Colon (tissue), 2 donors: ENCODE measurements around the gene LRRC15.

Experiments
- FAIRE-seq: peaks from 2 replicates; lab custom pipeline; 2012; peaks lifted over from hg19 to GRCh38; lab: Jason Lieb, UNC
- donor health status: control.
- donor health status: control.

The LRRC15 gene

GRCh38 chr3:194332858-194333211 lies 36.7 kb downstream of the LRRC15 start:
- no peak for FAIRE-seq

DNA sequence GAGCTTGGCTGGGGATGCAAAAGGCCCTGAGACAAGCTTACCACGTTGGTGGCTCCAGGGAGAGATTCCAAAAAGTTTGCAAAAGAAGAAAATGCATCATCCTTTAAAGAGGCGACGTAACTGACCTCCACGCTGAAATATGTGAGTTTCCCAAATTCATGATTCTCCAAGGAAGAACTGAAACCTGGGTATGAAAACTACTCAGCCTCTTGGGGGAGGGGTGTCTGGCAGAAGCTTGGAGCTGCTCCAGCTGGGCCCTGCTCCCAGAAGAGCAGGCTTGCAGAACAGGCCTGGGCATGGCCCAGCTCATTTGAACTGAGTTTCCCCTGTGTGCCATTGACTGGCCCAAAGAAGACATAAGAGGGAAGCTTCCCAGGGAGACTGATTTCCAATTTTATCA lies 39.0 kb downstream of the LRRC15 start:
- FAIRE-seq, result no peak

GRCh38 chr3:194330160-194330559 lies 39.4 kb downstream of the LRRC15 start:
- no peak for FAIRE-seq

GRCh38 chr3:194329583-194329965 lies 40.0 kb downstream of the LRRC15 start:
- FAIRE-seq, result no peak

- no peak for FAIRE-seq
These were observed 40.5 kb downstream of the LRRC15 start for GRCh38 chr3:194328942-194329582.

DNA sequence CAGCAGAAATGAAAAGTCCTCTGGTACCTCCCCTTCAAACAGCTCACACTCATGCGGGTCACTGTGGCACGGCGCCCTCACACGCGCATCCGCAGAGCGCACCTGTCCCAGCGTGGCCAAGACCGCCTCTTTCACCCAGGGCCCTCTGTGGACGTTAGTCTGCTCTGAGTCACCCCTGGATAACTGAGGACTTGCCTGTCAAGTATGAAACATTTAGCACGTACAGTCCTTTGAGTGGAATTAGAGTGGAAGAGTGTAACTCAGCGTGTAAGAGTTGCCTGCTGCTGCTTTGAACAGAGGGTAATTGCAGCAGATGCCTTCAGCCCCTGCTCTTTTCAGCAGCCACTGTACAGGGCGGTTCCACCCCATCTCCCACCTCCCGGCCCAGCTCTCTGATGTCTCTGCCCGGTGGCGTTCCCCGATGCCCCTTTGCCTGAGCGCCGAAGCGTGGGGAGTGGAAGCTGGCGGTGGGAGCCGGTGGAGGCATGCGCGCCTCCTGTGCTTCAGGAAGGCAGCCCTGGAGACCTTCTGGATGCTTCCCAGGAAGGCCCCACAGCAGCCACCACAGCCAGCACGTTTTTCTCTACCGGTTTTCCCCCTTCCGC lies 41.4 kb downstream of the LRRC15 start:
- no peak for FAIRE-seq

DNA sequence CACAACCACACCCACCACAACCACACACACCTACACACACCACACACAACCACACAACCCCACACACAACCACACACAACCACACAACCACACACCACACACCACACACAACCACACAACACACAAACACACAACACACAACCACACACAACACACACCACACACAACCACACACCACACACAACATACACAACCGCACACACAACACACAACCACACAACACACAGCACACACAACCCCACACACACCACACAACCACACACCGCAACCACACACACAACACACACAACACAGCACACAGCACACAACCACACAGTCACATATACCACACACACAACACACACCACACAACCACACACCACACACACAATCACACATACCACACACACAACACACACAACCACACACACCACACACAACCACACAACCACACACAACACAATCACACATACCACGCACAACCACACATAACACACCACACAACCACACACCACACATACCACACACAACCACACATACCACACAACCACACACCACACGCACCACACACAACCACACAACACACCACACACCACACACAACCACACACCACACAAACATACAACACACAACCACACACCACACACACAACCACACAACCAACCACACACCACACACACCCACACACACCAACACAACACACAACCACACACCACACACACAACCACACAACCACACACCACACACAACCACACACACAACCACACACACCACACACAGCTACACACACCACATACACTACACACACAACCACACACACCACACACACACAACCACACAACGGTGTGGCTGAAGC lies 42.1 kb downstream of the LRRC15 start:
- no peak for FAIRE-seq

DNA sequence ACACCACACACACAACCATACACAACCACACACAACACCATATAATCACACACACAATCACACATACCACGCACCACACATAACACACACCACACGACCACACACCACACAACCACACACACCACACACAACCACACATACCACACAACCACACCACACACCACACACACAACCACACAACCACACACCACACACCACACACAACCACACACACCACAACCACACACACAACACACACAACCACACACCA lies 42.6 kb downstream of the LRRC15 start:
- no peak for FAIRE-seq

DNA sequence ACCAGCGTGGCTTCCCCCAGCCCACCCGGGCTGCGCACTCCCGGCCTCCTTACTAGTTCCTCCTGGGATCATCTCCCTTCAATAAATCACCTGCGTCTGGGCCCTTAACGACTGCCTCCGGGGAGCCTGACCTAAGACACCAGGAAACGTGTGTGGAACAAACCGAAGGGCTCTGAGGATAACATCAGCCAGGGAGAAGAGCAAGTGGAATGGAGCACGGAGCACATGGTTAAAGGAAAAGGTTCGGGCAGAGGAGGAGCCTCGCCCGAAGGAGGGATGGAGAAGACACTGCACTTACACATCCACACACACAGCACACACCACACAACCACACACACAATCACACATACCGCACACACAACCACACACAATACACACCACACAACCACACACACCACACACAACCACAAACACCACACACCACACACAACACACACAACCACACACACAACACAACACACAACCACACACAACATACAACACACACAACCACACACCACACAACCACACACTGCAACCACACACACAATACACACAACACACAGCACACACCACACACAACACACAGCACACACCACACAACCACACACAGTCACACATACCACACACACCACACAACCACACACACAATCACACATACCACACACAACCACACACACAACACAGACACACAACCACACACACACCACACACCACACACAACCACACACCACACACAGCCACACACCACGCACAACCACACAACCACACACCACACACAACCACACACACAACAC lies 43.2 kb downstream of the LRRC15 start:
- FAIRE-seq, result no peak

DNA sequence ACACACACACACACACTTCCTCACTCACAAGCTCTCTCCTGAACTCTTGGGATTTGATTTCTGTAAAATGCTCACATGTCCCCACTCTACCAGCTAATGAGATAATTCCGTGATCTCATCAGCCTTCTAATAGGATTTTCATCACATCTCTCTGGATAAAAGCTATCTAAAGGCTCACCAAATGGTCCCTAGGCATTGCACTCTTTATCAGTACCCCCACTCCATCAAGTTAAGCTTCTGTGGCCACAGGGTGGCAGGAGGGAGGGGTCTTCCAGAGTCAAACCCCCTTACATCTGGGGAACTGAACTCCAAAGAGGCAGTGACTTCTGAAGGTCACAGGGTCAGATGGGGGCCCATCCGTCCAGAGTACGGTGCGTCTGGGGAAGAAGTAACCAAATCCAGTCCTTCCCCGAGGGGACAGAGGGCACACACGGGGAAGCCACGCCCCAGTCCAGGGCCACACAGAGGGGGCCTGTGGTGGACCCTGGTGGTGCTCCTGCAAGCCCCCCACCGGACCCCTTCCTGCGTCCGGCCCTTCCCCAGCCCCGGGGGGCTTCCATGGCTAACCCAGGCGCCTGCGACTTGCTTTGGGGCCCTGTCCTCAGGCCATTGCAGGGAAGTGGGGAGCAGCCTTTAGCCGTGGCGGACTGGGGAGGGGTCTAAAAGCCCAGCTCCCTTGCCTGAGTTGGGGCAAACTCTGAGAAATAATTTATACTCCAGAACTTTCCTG lies 44.0 kb downstream of the LRRC15 start:
- no peak for FAIRE-seq

DNA sequence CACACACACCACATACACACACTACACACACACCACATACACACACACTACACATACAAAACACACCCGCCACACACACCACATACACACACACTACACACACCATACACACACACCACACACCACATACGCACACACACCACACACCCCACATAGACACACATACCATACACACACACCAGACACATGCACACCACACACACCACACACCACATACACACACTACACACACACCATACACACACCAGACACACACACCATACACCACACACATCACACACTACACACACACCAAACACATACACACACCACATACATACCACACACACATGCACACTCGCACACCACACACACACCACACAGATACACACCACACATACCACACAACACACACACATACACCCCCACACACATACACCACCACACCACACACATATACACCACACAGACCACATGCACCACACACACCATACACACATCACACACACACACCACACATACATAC lies 44.7 kb downstream of the LRRC15 start:
- FAIRE-seq, result no peak

GRCh38 chr3:194323785-194324735 lies 45.5 kb downstream of the LRRC15 start:
- no peak for FAIRE-seq

DNA sequence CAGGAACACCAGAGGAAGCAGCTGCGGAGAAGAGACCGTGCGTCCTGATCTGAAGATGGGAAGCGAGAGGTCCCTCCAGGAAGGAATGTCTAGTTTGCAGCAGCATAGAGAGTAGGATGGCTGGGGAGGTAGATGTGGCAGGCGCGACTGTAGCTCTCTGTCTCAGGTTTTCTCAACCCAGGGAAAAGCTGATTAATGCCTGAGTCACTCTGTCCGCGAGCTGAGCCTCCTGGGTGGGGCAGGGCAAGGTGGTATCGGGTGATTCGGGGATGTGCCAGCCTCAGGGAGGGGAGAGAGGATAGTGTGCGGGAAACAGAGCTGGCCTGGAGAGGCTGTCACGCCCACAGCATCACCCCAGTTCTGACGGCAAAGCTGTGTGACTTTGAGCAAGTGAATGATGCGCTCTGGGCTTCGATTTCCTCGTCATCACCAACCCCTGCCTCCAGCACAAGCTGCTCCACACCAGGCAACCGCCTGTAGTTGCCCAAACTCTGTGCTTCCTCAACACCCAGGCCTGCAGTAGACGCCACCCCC lies 46.8 kb downstream of the LRRC15 start:
- no peak for FAIRE-seq

DNA sequence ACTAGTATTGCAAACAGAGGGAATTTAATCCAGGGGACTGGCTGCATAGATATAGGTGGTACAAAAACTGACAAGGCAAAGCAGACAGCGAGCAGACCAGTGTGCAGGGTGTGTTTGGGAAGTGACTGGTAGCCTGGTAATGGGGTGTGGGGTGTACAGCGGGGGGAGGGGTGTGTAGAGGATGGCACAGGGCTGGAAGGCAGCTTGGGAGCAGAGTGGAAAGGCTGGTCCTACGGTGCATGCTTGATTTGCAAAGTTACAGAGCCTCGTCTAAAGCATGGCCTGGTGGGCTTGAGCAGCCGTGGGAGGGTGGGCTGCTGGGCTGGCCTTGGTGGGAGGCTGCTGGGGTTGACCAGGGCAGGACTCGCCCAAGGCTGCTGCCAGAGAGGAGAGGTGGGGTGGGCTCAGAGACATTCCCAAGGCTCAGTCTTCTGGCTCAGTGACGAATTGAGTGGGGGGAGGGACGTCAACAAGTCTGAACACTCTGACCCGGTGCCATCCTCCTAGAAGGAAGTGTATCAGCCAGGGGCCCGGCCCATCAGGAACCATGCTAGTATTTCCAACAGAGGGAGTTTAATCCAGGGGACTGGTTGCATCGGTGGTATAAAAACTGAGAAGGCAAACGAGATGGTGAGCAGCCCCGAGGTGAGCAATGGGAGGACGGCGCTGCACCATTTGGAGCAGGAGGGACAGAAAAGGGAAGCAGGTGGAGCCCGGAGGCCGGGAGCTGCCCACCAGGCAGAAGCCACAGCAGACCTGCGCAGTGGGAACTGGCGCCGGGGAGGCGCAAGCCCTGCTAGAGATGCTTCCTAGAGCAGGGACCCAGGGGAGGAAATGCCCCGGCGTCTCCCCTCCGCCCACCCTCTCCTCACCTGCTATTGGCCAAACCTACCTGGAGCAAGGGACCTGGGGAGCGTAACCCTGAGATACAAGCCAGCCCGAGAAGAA lies 47.6 kb downstream of the LRRC15 start:
- FAIRE-seq, result no peak

GRCh38 chr3:194320744-194321243 lies 48.7 kb downstream of the LRRC15 start:
- FAIRE-seq, result no peak

DNA sequence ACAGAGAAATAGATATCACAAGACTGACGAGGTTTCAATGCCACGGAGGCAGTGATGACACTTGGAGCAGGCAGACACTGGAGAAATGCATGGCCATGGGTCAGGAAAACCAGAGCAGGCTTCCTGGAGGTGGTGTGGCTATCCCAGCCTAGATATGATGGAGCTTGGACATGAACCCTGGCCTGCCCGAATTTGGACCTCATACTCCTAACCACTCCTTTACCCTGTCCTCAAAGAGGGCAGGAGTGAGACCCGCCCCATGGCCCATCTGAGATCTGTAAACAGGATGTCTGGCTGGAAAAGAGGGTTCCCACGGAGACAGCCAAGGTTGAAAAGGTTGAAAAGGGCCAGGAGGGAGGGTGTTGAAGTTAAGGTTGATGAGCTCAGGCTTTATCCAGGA lies 49.4 kb downstream of the LRRC15 start:
- FAIRE-seq, result no peak

DNA sequence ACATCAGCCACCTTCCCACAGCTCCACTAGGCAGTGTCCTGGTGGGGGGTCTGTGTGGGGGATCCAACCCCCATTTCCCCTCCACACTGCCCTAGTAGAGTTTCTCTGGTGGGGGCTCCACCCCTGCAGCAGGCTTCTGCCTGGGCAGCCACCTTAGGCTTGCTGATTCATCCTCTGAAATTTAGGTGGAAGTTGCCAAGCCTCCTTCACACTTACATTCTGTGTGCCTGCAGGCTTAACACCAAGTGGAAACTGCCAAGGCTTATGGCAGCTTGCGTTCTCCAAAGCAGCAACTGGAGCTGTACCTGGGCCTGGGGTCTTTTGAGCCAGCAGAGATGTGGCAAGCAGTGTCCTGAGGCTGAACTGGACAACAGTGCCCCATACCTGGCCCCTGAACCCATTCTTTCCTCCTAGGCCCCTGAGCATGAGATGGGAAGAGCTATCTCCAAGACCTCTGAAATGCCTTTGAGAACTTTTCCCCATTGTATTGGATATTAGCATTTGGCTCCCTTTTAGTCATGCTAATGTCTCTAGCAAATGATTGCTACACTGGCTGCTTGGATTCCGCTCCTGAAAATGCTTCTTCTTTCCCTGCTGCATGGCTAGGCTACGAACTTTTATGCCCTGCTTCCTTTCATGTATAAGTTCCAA lies 50.9 kb downstream of the LRRC15 start:
- FAIRE-seq, result no peak

DNA sequence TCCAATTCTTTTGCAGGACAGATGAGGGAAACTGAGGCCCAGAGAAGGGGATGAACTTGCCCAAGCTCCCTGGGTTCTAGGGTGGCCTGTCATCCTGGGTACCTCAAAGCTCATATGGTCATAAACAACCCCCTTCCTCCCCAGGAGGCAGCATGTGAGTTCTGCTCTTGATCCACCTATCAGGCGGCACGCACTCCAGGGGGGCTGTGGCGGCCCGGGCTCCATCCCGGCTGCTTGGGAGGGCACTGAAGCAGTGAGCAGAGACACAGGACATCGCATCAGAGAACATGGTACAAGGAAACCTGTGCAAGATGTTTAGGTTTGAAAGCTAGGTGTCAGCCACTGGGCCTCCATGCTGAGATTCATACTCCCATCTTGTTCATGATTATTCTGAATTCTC lies 52.6 kb downstream of the LRRC15 start:
- FAIRE-seq, result no peak

DNA sequence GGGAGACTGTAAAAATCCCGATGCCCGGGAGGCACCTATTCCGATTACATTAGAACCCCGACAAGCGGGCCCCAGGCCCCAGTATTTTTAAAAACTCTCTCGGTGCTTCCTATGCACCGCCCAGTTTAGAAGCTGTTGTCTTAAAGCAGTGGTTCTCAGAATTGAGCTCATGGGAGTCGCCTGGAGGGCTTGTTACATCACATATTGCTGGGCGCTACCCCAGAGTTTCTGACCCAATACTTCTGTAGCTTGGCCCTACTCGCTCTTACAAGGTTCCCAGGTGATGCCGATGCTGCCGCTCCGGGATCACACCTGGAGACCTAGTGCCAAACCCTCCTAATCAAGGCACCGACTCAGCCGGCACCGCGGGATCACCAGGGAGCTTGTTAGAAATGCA lies 53.6 kb downstream of the LRRC15 start:
- FAIRE-seq, result no peak
